Measurements from ENCODE around the gene KCMF1.

KCMF1 gene

GRCh38 chr2:84969511-84970209 lies 1.3 kb upstream of the KCMF1 start:
- peaks cover 30% of the 10 kb centered on the region for H3K4me1 ChIP-seq (ENCODE audit: insufficient read depth, low read length)

GRCh38 chr2:84970210-84970867 lies 622 bp upstream of the KCMF1 start:
- H3K4me3 ChIP-seq (ENCODE audit: low read depth in 1 of 2, low read length in 2 of 2) = peak overlapping the region; percentile 64 to 89
- H3K36me3 ChIP-seq (ENCODE audit: insufficient read depth, low read length) = no peaks in the 10 kb centered on the region
- peak overlapping the region; percentile 94 for H3K27ac ChIP-seq (ENCODE audit: low read depth, low read length)
- H3K4me1 ChIP-seq (ENCODE audit: insufficient read depth, low read length) = peaks cover 34% of the 10 kb centered on the region
- H3K9ac ChIP-seq (ENCODE audit: low read length) = peak overlapping the region; percentile 62
- H3K27me3 ChIP-seq (ENCODE audit: control insufficient read depth in 1 of 2, insufficient read depth in 2 of 2, low read length in 2 of 2) = no peaks in the 10 kb centered on the region
- H3K9me3 ChIP-seq (ENCODE audit: low read length) = no peaks in the 10 kb centered on the region

More at GRCh38 chr2:84969511-84970209, 1.3 kb upstream of the KCMF1 start:
- Histone ChIP-seq H3K27ac (ENCODE audit: low read depth, low read length) (peak overlapping the region; percentile 94), H3K9me3 (ENCODE audit: low read length) (no peaks in the 10 kb centered on the region), H3K9ac (ENCODE audit: low read length) (peak overlapping the region; percentile 62), H3K36me3 (ENCODE audit: insufficient read depth, low read length) (no peaks in the 10 kb centered on the region), H3K4me3 (ENCODE audit: low read depth in 1 of 2, low read length in 2 of 2) (peak overlapping the region; percentile 64 to 89), H3K27me3 (ENCODE audit: control insufficient read depth in 1 of 2, insufficient read depth in 2 of 2, low read length in 2 of 2) (no peaks in the 10 kb centered on the region)

DNA sequence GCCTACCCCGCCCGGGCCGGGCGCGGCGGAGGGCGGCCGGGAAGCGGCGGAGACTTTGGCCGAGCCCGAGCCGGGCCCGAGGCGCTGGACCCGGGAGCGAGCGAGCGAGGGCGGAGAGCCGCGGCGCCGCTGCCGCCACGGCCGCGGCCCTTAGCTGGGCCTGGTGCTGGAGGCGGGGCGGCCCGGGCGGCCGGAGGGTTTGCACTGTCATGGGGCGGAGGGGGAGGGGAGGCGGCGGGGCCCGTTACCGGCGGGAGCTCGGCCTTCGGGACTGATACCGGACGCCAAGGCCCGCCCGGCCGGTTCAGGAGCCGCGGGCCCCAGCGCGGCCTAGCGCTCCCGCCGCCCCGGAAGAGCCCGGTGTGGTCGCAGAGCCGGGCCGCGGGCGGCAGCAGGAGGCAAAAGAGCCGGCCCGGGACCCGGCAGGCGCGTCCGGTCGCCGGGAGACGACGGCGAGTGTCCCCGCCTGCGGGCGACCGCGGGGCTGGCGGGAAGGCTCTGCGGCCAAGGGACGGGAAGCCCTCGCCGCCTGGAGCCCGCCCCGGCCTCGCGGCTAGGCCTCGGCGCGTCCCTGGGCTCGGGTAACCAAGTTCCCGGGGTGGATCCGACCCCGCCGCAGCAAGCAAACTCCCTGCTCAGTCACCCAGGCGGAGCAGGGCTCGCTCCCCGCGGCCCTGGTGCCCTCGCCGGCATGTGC lies 697 bp downstream of the KCMF1 start:
- Histone ChIP-seq H3K9me3 (ENCODE audit: low read length) (no peaks in the 10 kb centered on the region), H3K27me3 (ENCODE audit: control insufficient read depth in 1 of 2, insufficient read depth in 2 of 2, low read length in 2 of 2) (no peaks in the 10 kb centered on the region), H3K36me3 (ENCODE audit: insufficient read depth, low read length) (no peaks in the 10 kb centered on the region), H3K9ac (ENCODE audit: low read length) (peak overlapping the region; percentile 98), H3K4me3 (ENCODE audit: low read depth in 1 of 2, low read length in 2 of 2) (peak overlapping the region; percentile 71 to 83), H3K27ac (ENCODE audit: low read depth, low read length) (peak overlapping the region; percentile 96), H3K4me1 (ENCODE audit: insufficient read depth, low read length) (peaks cover 41% of the 10 kb centered on the region)

- Histone ChIP-seq H3K9ac (ENCODE audit: low read length) (peak overlapping the region; percentile 98), H3K27ac (ENCODE audit: low read depth, low read length) (peak overlapping the region; percentile 96), H3K36me3 (ENCODE audit: insufficient read depth, low read length) (no peaks in the 10 kb centered on the region), H3K4me1 (ENCODE audit: insufficient read depth, low read length) (peaks cover 41% of the 10 kb centered on the region), H3K9me3 (ENCODE audit: low read length) (no peaks in the 10 kb centered on the region), H3K27me3 (ENCODE audit: control insufficient read depth in 1 of 2, insufficient read depth in 2 of 2, low read length in 2 of 2) (no peaks in the 10 kb centered on the region), H3K4me3 (ENCODE audit: low read depth in 1 of 2, low read length in 2 of 2) (peak overlapping the region; percentile 71 to 83)
Observed at GRCh38 chr2:84972207-84972783, 1.3 kb downstream of the KCMF1 start.

- H3K9ac ChIP-seq (ENCODE audit: low read length) = peak overlapping the region; percentile 98
- H3K27me3 ChIP-seq (ENCODE audit: control insufficient read depth in 1 of 2, insufficient read depth in 2 of 2, low read length in 2 of 2) = no peaks in the 10 kb centered on the region
- peaks cover 41% of the 10 kb centered on the region for H3K4me1 ChIP-seq (ENCODE audit: insufficient read depth, low read length)
- no peaks in the 10 kb centered on the region for H3K9me3 ChIP-seq (ENCODE audit: low read length)
- H3K36me3 ChIP-seq (ENCODE audit: insufficient read depth, low read length) = no peaks in the 10 kb centered on the region
- H3K27ac ChIP-seq (ENCODE audit: low read depth, low read length) = no peak overlapping the region
- H3K4me3 ChIP-seq (ENCODE audit: low read depth in 1 of 2, low read length in 2 of 2) = peak overlapping the region in 1 of 2 donors; percentile 83
Observed at GRCh38 chr2:84972932-84973331, 2.0 kb downstream of the KCMF1 start.

GRCh38 chr2:84980263-84980983 lies 9.5 kb downstream of the KCMF1 start:
- H3K27ac ChIP-seq (ENCODE audit: low read depth, low read length) = no peak overlapping the region
- no peaks in the 10 kb centered on the region for H3K9me3 ChIP-seq (ENCODE audit: low read length)
- no peaks in the 10 kb centered on the region for H3K27me3 ChIP-seq (ENCODE audit: control insufficient read depth in 1 of 2, insufficient read depth in 2 of 2, low read length in 2 of 2)
- no peak overlapping the region for H3K4me3 ChIP-seq (ENCODE audit: low read depth in 1 of 2, low read length in 2 of 2)
- H3K36me3 ChIP-seq (ENCODE audit: insufficient read depth, low read length) = no peaks in the 10 kb centered on the region
- no peak overlapping the region for H3K9ac ChIP-seq (ENCODE audit: low read length)
- H3K4me1 ChIP-seq (ENCODE audit: insufficient read depth, low read length) = peaks cover 25% of the 10 kb centered on the region

DNA sequence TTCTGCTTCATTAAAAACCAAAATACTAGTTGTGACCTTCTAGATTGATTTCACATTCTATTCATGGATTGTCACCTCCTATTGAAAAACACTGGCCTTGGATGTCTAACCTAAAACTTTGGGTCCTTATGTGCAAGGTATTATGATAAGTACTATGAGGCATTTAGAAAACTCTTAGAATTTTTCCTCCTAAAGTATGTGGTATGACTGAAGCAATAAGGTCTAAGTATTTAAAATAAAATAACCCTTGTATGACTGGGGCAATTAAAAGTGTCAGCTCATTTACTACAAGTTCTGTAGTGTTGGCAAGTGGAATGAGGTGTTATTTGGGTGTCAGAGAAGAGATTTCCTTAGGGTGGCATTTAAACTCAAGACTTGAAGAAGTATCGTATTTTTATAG lies 15.1 kb downstream of the KCMF1 start:
- Histone ChIP-seq H3K9me3 (ENCODE audit: low read length) (no peaks in the 10 kb centered on the region), H3K4me1 (ENCODE audit: insufficient read depth, low read length) (peaks cover 49% of the 10 kb centered on the region)

DNA sequence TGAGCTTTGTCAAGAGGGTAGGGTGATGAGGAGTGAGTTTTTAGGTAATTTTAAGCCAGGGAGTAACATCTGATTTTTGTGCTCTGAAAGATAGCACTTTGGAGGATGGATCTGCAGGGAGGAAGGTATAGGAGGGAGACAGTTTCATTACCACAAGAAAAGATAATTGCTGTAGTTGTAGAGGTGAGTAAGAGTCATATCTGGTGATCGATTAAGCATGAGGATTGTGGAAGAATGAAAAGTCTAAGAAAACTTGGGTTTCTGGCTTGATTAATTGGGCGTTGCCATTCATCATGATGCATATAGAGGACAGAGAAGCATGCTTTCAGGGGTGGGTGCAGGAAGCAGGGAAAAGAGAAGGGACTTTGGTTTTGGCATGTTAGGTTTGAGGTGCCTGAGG lies 18.5 kb downstream of the KCMF1 start:
- Histone ChIP-seq H3K36me3 (ENCODE audit: insufficient read depth, low read length) (no peaks in the 10 kb centered on the region), H3K9ac (ENCODE audit: low read length) (no peak overlapping the region), H3K4me1 (ENCODE audit: insufficient read depth, low read length) (peaks cover 54% of the 10 kb centered on the region), H3K9me3 (ENCODE audit: low read length) (no peaks in the 10 kb centered on the region), H3K27me3 (ENCODE audit: control insufficient read depth in 1 of 2, insufficient read depth in 2 of 2, low read length in 2 of 2) (no peaks in the 10 kb centered on the region), H3K27ac (ENCODE audit: low read depth, low read length) (no peak overlapping the region), H3K4me3 (ENCODE audit: low read depth in 1 of 2, low read length in 2 of 2) (no peak overlapping the region)

More for the DNA sequence above, 15.1 kb downstream of the KCMF1 start:
- H3K27ac ChIP-seq (ENCODE audit: low read depth, low read length) = no peak overlapping the region
- no peak overlapping the region for H3K4me3 ChIP-seq (ENCODE audit: low read depth in 1 of 2, low read length in 2 of 2)
- no peaks in the 10 kb centered on the region for H3K36me3 ChIP-seq (ENCODE audit: insufficient read depth, low read length)
- H3K9ac ChIP-seq (ENCODE audit: low read length) = no peak overlapping the region
- H3K27me3 ChIP-seq (ENCODE audit: control insufficient read depth in 1 of 2, insufficient read depth in 2 of 2, low read length in 2 of 2) = no peaks in the 10 kb centered on the region

GRCh38 chr2:84989927-84990326 lies 19.0 kb downstream of the KCMF1 start:
- H3K4me1 ChIP-seq (ENCODE audit: insufficient read depth, low read length) = peaks cover 52% of the 10 kb centered on the region
- no peak overlapping the region for H3K4me3 ChIP-seq (ENCODE audit: low read depth in 1 of 2, low read length in 2 of 2)

GRCh38 chr2:84991404-84992160 lies 20.6 kb downstream of the KCMF1 start:
- Histone ChIP-seq H3K9ac (ENCODE audit: low read length) (no peak overlapping the region), H3K27me3 (ENCODE audit: control insufficient read depth in 1 of 2, insufficient read depth in 2 of 2, low read length in 2 of 2) (no peaks in the 10 kb centered on the region), H3K9me3 (ENCODE audit: low read length) (no peaks in the 10 kb centered on the region), H3K4me3 (ENCODE audit: low read depth in 1 of 2, low read length in 2 of 2) (no peak overlapping the region), H3K27ac (ENCODE audit: low read depth, low read length) (no peak overlapping the region), H3K4me1 (ENCODE audit: insufficient read depth, low read length) (peaks cover 40% of the 10 kb centered on the region), H3K36me3 (ENCODE audit: insufficient read depth, low read length) (no peaks in the 10 kb centered on the region)

More at GRCh38 chr2:84989927-84990326, 19.0 kb downstream of the KCMF1 start:
- no peak overlapping the region for H3K9ac ChIP-seq (ENCODE audit: low read length)
- H3K36me3 ChIP-seq (ENCODE audit: insufficient read depth, low read length) = no peaks in the 10 kb centered on the region
- no peak overlapping the region for H3K27ac ChIP-seq (ENCODE audit: low read depth, low read length)
- no peaks in the 10 kb centered on the region for H3K9me3 ChIP-seq (ENCODE audit: low read length)
- H3K27me3 ChIP-seq (ENCODE audit: control insufficient read depth in 1 of 2, insufficient read depth in 2 of 2, low read length in 2 of 2) = no peaks in the 10 kb centered on the region

Measured in muscle layer of colon (tissue), 2 donors.